PC-9 (cell line): Measurements from ENCODE around the gene ENDOV. TPM values are rescaled to one million over a fixed set of nuclear protein-coding genes. Genes with fewer than 3 reads are reported as not detected.

Source experiments
- BruUV-seq: library from RNA; stranded (reverse); fragments of 400-500 nt; replicated peaks from 2 replicates; lab custom pipeline; 2021; lab: Mats Ljungman, UMichigan
- CTCF ChIA-PET: fragments of 300-600 bp; sonication (Branson Sonifier 250); formaldehyde crosslinking; loops from one replicate; lab custom pipeline; 2022; ENCODE audit warnings: antibody characterized with exemption; lab: Charles Lee
- POLR2A ChIA-PET: fragments of 300-600 bp; sonication (Branson Sonifier 250); formaldehyde crosslinking; loops from one replicate; lab custom pipeline; 2022; ENCODE audit warnings: antibody characterized with exemption; ENCODE audit not compliant: unreplicated experiment; lab: Charles Lee
- DNase-seq, 2 experiments: peaks; one replicate each; pipeline versions ENCODE4 v3.0.0 to v3.0.0-alpha.2; 2015 to 2022; ENCODE audit warnings: mixed read lengths in 1 of 2
- H2AFZ ChIP-seq: fragments of 200-600 bp; sonication (generic); 2 replicates; pipeline ENCODE4 v1.8.1; 2017; ENCODE audit warnings: antibody characterized with exemption
- H3F3A ChIP-seq: fragments of 200-600 bp; sonication (generic); 2 replicates; pipeline ENCODE4 v1.8.1; 2017; ENCODE audit warnings: antibody characterized with exemption, mild to moderate bottlenecking, low read depth; ENCODE audit not compliant: insufficient read depth
- H3K27ac ChIP-seq: fragments of 200-600 bp; sonication (generic); 2 replicates; pipeline ENCODE4 v1.6.1; 2016; ENCODE audit warnings: mixed run types
- H3K27me3 ChIP-seq: fragments of 200-600 bp; sonication (generic); 2 replicates; pipeline ENCODE4 v1.6.1; 2016; ENCODE audit warnings: low read depth, mixed run types; ENCODE audit not compliant: insufficient read depth
- H3K36me3 ChIP-seq: fragments of 200-600 bp; sonication (generic); 2 replicates; pipeline ENCODE4 v1.6.1; 2016; ENCODE audit warnings: low read depth, mixed run types
- H3K4me1 ChIP-seq: fragments of 200-600 bp; sonication (generic); replicated peaks from 2 replicates; pipeline ENCODE4 v1.6.1; 2016; ENCODE audit warnings: mixed run types; ENCODE audit not compliant: insufficient read depth
- H3K4me2 ChIP-seq: fragments of 200-600 bp; sonication (generic); 2 replicates; pipeline ENCODE4 v1.6.1; 2017; ENCODE audit warnings: mixed run types
- H3K4me3 ChIP-seq: fragments of 200-600 bp; sonication (generic); 2 replicates; pipeline ENCODE4 v1.6.1; 2016; ENCODE audit warnings: mixed run types
- H3K79me2 ChIP-seq: fragments of 200-600 bp; sonication (generic); 2 replicates; pipeline ENCODE4 v1.6.1; 2017; ENCODE audit warnings: low read depth, mixed run types
- H3K9me2 ChIP-seq: fragments of 200-600 bp; sonication (generic); 2 replicates; pipeline ENCODE4 v1.8.1; 2017; ENCODE audit warnings: mild to moderate bottlenecking; ENCODE audit not compliant: insufficient read depth
- H3K9me3 ChIP-seq: fragments of 200-600 bp; sonication (generic); 2 replicates; pipeline ENCODE4 v1.8.1; 2016; ENCODE audit warnings: low read depth; ENCODE audit not compliant: insufficient read depth
- H4K20me1 ChIP-seq: fragments of 200-600 bp; sonication (generic); 2 replicates; pipeline ENCODE4 v1.8.1; 2017; ENCODE audit not compliant: insufficient read depth
- EZH2 ChIP-seq: fragments of 200-600 bp; sonication (generic); IDR thresholded peaks from 2 replicates; pipeline ENCODE4 v1.8.0; 2017; ENCODE audit warnings: antibody characterized with exemption, low read depth
- intact Hi-C: fragments of 100-400 bp; cut with micrococcal nuclease; formaldehyde crosslinking; loops from one replicate; pipeline ENCODE4 v1.10.0; 2022; ENCODE audit not compliant: unreplicated experiment
- total RNA-seq: library from RNA; stranded (reverse); gene quantifications from 2 replicates; pipeline ENCODE4 v1.2.3, GENCODE V29; 2021
- TF ChIP-seq, protein P1 (sequence below): fragments of 200-600 bp; sonication (generic); conservative IDR thresholded peaks from 2 replicates; pipeline ENCODE4 v1.6.1; 2017; ENCODE audit warnings: mixed run types, antibody characterized with exemption, mild to moderate bottlenecking, moderate library complexity

The ENDOV gene
- total RNA-seq, 1 experiment from 2014 or later, result 50.3 TPM

DNA sequence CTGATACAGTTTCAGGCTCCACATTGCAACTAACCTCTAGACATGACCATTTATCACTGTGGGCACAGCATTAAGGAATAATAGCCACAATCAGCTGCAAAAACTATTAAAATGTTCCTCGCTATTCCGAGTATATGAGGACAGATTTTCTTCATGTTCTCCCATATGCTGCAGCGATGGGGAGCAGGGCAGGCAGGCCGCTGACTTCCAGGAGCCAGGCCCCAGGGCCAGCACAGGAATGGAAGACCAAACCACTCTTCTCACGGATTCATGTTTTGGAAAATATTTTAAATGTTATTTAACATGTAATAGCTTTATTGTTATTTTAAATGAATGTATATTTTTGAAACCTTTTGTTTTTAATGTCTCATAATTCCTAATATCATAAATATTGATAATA lies 43.8 kb upstream of the ENDOV start:
- Histone ChIP-seq H3F3A (no peaks in the 10 kb centered on the region), H3K4me1 (no peaks in the 10 kb centered on the region), H4K20me1 (no peaks in the 10 kb centered on the region), H3K79me2 (no peaks in the 10 kb centered on the region), H3K27me3 (no peaks in the 10 kb centered on the region), H3K36me3 (peaks cover 4% of the 10 kb centered on the region; the same call in 1 of the 2 replicates), H3K4me3 (no peak overlapping the region), H2AFZ (no peak overlapping the region), H3K27ac (no peak overlapping the region), H3K4me2 (no peak overlapping the region), H3K9me2 (no peaks in the 10 kb centered on the region), H3K9me3 (no peaks in the 10 kb centered on the region)
- ChIA-PET POLR2A (no interaction called here), CTCF (no interaction called here)
- no TSS peak for BruUV-seq
- DNase-seq, result no peak
- no peak for TF ChIP-seq EZH2
- TF ChIP-seq, protein P1, sequence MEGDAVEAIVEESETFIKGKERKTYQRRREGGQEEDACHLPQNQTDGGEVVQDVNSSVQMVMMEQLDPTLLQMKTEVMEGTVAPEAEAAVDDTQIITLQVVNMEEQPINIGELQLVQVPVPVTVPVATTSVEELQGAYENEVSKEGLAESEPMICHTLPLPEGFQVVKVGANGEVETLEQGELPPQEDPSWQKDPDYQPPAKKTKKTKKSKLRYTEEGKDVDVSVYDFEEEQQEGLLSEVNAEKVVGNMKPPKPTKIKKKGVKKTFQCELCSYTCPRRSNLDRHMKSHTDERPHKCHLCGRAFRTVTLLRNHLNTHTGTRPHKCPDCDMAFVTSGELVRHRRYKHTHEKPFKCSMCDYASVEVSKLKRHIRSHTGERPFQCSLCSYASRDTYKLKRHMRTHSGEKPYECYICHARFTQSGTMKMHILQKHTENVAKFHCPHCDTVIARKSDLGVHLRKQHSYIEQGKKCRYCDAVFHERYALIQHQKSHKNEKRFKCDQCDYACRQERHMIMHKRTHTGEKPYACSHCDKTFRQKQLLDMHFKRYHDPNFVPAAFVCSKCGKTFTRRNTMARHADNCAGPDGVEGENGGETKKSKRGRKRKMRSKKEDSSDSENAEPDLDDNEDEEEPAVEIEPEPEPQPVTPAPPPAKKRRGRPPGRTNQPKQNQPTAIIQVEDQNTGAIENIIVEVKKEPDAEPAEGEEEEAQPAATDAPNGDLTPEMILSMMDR, result no peak
- intact Hi-C loops, result no loop called here

DNA sequence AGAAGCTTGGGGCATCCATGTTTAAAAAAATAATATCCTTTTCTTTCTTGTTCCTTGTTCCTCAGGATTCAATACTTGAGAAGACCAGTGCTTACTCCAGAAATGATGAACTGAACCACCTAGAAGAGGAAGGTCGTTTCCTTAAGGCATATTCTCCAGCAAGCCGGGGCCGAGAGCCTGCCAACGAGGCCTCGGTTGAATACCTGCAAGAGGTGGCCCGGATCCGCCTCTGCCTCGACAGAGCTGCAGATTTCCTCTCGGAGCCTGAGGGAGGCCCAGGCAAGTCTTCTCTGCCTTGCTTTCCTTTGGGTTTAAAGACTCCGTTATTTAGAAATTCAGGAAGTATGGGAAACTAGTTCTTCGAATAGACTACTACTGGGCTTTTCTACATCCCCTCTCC lies 42.5 kb upstream of the ENDOV start:
- no peak overlapping the region for H3K4me2 ChIP-seq
- H3K4me1 ChIP-seq, result no peaks in the 10 kb centered on the region
- no peaks in the 10 kb centered on the region for H3K79me2 ChIP-seq
- H3K9me3 ChIP-seq, result no peaks in the 10 kb centered on the region
- H2AFZ ChIP-seq, result no peak overlapping the region
- DNase-seq, result no peak
- H3K27me3 ChIP-seq, result no peaks in the 10 kb centered on the region
- no peak overlapping the region for H3K27ac ChIP-seq
- no TSS peak for BruUV-seq
- intact Hi-C loops, result no loop called here
- no peaks in the 10 kb centered on the region for H3K9me2 ChIP-seq
- TF ChIP-seq, protein P1, result no peak
- TF ChIP-seq EZH2, result no peak
- no peaks in the 10 kb centered on the region for H3F3A ChIP-seq
- H3K4me3 ChIP-seq, result no peak overlapping the region
- peaks cover 6% of the 10 kb centered on the region; the same call in 1 of the 2 replicates for H3K36me3 ChIP-seq
- POLR2A ChIA-PET, result no interaction called here
- CTCF ChIA-PET, result no interaction called here
- no peaks in the 10 kb centered on the region for H4K20me1 ChIP-seq

DNA sequence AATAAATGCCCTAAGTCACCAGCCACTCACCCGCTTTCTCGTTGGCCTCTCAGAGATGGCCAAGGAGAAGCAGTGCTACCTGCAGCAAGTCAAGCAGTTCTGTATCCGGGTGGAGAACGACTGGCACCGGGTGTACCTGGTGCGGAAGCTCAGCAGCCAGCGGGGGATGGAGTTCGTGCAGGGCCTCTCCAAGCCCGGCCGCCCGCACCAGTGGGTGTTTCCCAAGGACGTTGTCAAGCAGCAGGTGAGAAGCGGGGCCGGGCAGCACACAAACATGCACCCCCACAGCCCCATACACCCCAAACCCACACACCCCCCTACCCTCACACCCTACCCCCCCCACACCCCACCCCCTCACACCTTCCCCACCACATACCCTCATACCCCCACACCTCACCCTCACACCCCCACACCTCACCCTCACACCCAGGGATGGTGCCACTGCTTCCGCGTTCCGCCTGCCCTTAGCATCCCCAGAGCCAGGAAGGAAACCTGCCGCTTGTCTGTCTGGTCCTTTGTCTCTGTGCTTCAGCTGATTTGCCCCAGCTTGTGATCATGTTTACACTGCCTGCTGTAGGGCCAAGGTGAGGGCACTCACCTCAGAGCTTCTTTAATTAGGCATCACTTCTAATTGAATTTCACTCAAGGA lies 41.9 kb upstream of the ENDOV start:
- no peaks in the 10 kb centered on the region for H3K4me1 ChIP-seq
- no peak overlapping the region for H3K4me2 ChIP-seq
- POLR2A ChIA-PET, result no interaction called here
- H3K9me3 ChIP-seq, result no peaks in the 10 kb centered on the region
- H2AFZ ChIP-seq, result no peak overlapping the region
- H3K4me3 ChIP-seq, result no peak overlapping the region
- no peaks in the 10 kb centered on the region for H3K9me2 ChIP-seq
- DNase-seq, result no peak
- intact Hi-C loops, result no loop called here
- CTCF ChIA-PET, result no interaction called here
- H3K27ac ChIP-seq, result no peak overlapping the region
- no TSS peak for BruUV-seq
- TF ChIP-seq, protein P1, result no peak
- TF ChIP-seq EZH2, result no peak
- no peaks in the 10 kb centered on the region for H4K20me1 ChIP-seq
- H3K27me3 ChIP-seq, result no peaks in the 10 kb centered on the region
- peaks cover 6% of the 10 kb centered on the region; the same call in 1 of the 2 replicates for H3K36me3 ChIP-seq
- no peaks in the 10 kb centered on the region for H3F3A ChIP-seq
- H3K79me2 ChIP-seq, result no peaks in the 10 kb centered on the region
